Lower lobe of right lung (tissue), 2 donors: ENCODE measurements around the gene SLC36A1. TPM values are rescaled to one million over a fixed set of nuclear protein-coding genes. Genes with fewer than 3 reads are reported as not detected.
A peak's percentile ranks its signal among the peaks of the same experiment; 100 is the strongest.

Experiments used
- ATAC-seq, 2 donors: fragments of 200-7000 bp; cut with Tn5 transposase; one replicate each; pipeline ENCODE4 v1.9.1; 2020 to 2022; ENCODE audit warnings: mild to moderate bottlenecking in 2 of 2, moderate library complexity in 2 of 2
- DNase-seq: peaks from one replicate; pipeline ENCODE4 v3.0.0-alpha.2; 2020
- H3K27ac ChIP-seq: fragments of 200-600 bp; one replicate; pipeline ENCODE4 v1.8.0; 2022
- H3K27me3 ChIP-seq: fragments of 200-600 bp; one replicate; pipeline ENCODE4 v1.8.0; 2022; ENCODE audit warnings: low read depth
- H3K36me3 ChIP-seq: fragments of 200-600 bp; one replicate; pipeline ENCODE4 v1.8.0; 2022; ENCODE audit warnings: mild to moderate bottlenecking
- H3K4me1 ChIP-seq: fragments of 200-600 bp; one replicate; pipeline ENCODE4 v1.8.0; 2022
- H3K4me3 ChIP-seq: fragments of 200-600 bp; one replicate; pipeline ENCODE4 v1.8.0; 2022; ENCODE audit warnings: mild to moderate bottlenecking
- H3K9me3 ChIP-seq: fragments of 200-600 bp; one replicate; pipeline ENCODE4 v1.8.0; 2022
- CTCF ChIP-seq: fragments of 200-600 bp; IDR thresholded peaks from one replicate; pipeline ENCODE4 v1.8.0; 2022; ENCODE audit warnings: antibody characterized with exemption, mild to moderate bottlenecking
- intact Hi-C: fragments of 100-400 bp; cut with DNase I; formaldehyde crosslinking; loops from one replicate; pipeline ENCODE4 v1.11.0; 2022
- total RNA-seq: library from RNA; stranded (reverse); fragmentation: NEBNext Ultra II Directional; extraction: Animal tissue kit (Norgen Biotek cat#: 25700); gene quantifications from one replicate; pipeline ENCODE4 v1.2.1, GENCODE V29; 2021
- donor health status: DM: no; HTN: yes; CAD: no; lungs with severe emphysema.

Gene SLC36A1
- total RNA-seq, 1 donor from 2014 or later, result 11.5 TPM

GRCh38 chr5:151477101-151477500, 29.7 kb downstream of the SLC36A1 start:
- no peak overlapping the region for H3K4me3 ChIP-seq
- H3K27ac ChIP-seq, result no peak overlapping the region
- H3K9me3 ChIP-seq, result no peaks in the 10 kb centered on the region
- ATAC-seq (no peak), DNase-seq (no peak)
- no peak for TF ChIP-seq CTCF
- H3K4me1 ChIP-seq, result no peaks in the 10 kb centered on the region
- intact Hi-C loops, result no loop called here
- H3K27me3 ChIP-seq, result no peaks in the 10 kb centered on the region
- H3K36me3 ChIP-seq, result peaks cover 39% of the 10 kb centered on the region

GRCh38 chr5:151480384-151481293, 33.2 kb downstream of the SLC36A1 start:
- ATAC-seq, result no peak
- Histone ChIP-seq H3K27ac (no peak overlapping the region), H3K9me3 (no peaks in the 10 kb centered on the region), H3K4me1 (no peaks in the 10 kb centered on the region), H3K27me3 (no peaks in the 10 kb centered on the region), H3K4me3 (no peak overlapping the region), H3K36me3 (peaks cover 32% of the 10 kb centered on the region)
- intact Hi-C loops, result no loop called here
- no peak for DNase-seq
- no peak for TF ChIP-seq CTCF

- peak; percentile 69 to 85 for ATAC-seq
- no peak for TF ChIP-seq CTCF
- no peak for DNase-seq
Observed at GRCh38 chr5:151483176-151483575, 35.8 kb downstream of the SLC36A1 start.

GRCh38 chr5:151483647-151484046, 36.2 kb downstream of the SLC36A1 start:
- no peaks in the 10 kb centered on the region for H3K27me3 ChIP-seq
- intact Hi-C loops, result no loop called here
- DNase-seq, result no peak
- H3K36me3 ChIP-seq, result peaks cover 41% of the 10 kb centered on the region
- no peak overlapping the region for H3K4me3 ChIP-seq
- no peaks in the 10 kb centered on the region for H3K9me3 ChIP-seq
- peak; percentile 61 to 62 for ATAC-seq
- TF ChIP-seq CTCF, result no peak
- no peak overlapping the region for H3K27ac ChIP-seq
- no peaks in the 10 kb centered on the region for H3K4me1 ChIP-seq

More at GRCh38 chr5:151483176-151483575, 35.8 kb downstream of the SLC36A1 start:
- intact Hi-C loops, result no loop called here
- Histone ChIP-seq H3K36me3 (peaks cover 37% of the 10 kb centered on the region), H3K4me3 (no peak overlapping the region), H3K27me3 (no peaks in the 10 kb centered on the region), H3K27ac (no peak overlapping the region), H3K9me3 (no peaks in the 10 kb centered on the region), H3K4me1 (no peaks in the 10 kb centered on the region)

- Histone ChIP-seq H3K4me3 (no peak overlapping the region), H3K9me3 (no peaks in the 10 kb centered on the region), H3K27ac (no peak overlapping the region), H3K36me3 (peaks cover 48% of the 10 kb centered on the region), H3K27me3 (no peaks in the 10 kb centered on the region), H3K4me1 (no peaks in the 10 kb centered on the region)
- no peak for TF ChIP-seq CTCF
- DNase-seq (no peak), ATAC-seq (no peak)
- intact Hi-C loops, result no loop called here
Observed at GRCh38 chr5:151487544-151487943, 40.1 kb downstream of the SLC36A1 start.
